GM12878 (cell line): ENCODE data around the gene TGFB1. TPM values are rescaled to one million over a fixed set of nuclear protein-coding genes. Genes with fewer than 3 reads are reported as not detected.

Experiments used
- ATAC-seq: fragments of 200-7000 bp; cut with Tn5 transposase; 3 replicates; pipeline ENCODE4 v1.9.1; 2020; ENCODE audit warnings: mild to moderate bottlenecking, moderate library complexity
- BruUV-seq: library from RNA; stranded (reverse); fragments of 400-500 nt; replicated peaks from 2 replicates; lab custom pipeline; 2021; lab: Mats Ljungman, UMichigan
- CTCF ChIA-PET: fragments of 300-600 bp; sonication (Branson Sonifier 250); formaldehyde crosslinking; extraction: SDS; loops from one replicate; lab custom pipeline; 2021; ENCODE audit warnings: inconsistent platforms; lab: Yijun Ruan, JAX
- POLR2A ChIA-PET: fragments of 350-600 bp; formaldehyde crosslinking; extraction: SDS; loops from one replicate; lab custom pipeline; 2021; ENCODE audit warnings: inconsistent platforms; lab: Charles Lee
- RAD21 ChIA-PET: fragments of 300-600 bp; sonication (Branson Sonifier 250); formaldehyde crosslinking; loops from one replicate; lab custom pipeline; 2023; ENCODE audit warnings: antibody characterized with exemption; ENCODE audit not compliant: unreplicated experiment; lab: Charles Lee
- SMC1A ChIA-PET: fragments of 300-600 bp; sonication (Branson Sonifier 250); formaldehyde crosslinking; loops from one replicate; lab custom pipeline; 2023; ENCODE audit not compliant: unreplicated experiment, uncharacterized antibody; lab: Charles Lee
- DNase-seq: peaks from one replicate; pipeline ENCODE4 v3.0.0-alpha.2; 2011; ENCODE audit warnings: low read depth, low spot score
- FAIRE-seq: peaks from 3 replicates; lab custom pipeline; 2011; peaks lifted over from hg19 to GRCh38; lab: Jason Lieb, UNC
- H2AFZ ChIP-seq: 2 replicates; pipeline ENCODE4 v1.6.0; 2011; ENCODE audit warnings: low read depth, low read length, control low read depth; ENCODE audit not compliant: control insufficient read depth
- H3K27ac ChIP-seq: 2 replicates; pipeline ENCODE4 v1.5.1; 2011; ENCODE audit warnings: control low read depth; ENCODE audit not compliant: control insufficient read depth, insufficient read depth
- H3K27me3 ChIP-seq, 2 experiments: replicated peaks in 1 of 2; 2 replicates each; pipeline versions ENCODE4 v1.6.0 to v1.6.1; 2011; ENCODE audit warnings: low read length in 1 of 2; ENCODE audit not compliant: control insufficient read depth in 2 of 2, insufficient read depth in 2 of 2
- H3K36me3 ChIP-seq, 2 experiments: 2 replicates each; pipeline ENCODE4 v1.5.1; 2011; ENCODE audit warnings: low read length in 1 of 2; ENCODE audit not compliant: control insufficient read depth in 2 of 2, insufficient read depth in 2 of 2
- H3K4me1 ChIP-seq: 2 replicates; pipeline ENCODE4 v1.6.1; 2011; ENCODE audit warnings: mild to moderate bottlenecking, low read length, moderate library complexity, mixed read lengths; ENCODE audit not compliant: control insufficient read depth, insufficient read depth
- H3K4me2 ChIP-seq: 2 replicates; pipeline ENCODE4 v1.6.0; 2011; ENCODE audit warnings: control low read depth; ENCODE audit not compliant: control insufficient read depth, insufficient read depth
- H3K4me3 ChIP-seq: fragments of 200-600 bp; sonication (generic); 2 replicates; pipeline ENCODE4 v1.5.1; 2016
- H3K79me2 ChIP-seq: 2 replicates; pipeline ENCODE4 v1.6.0; 2011; ENCODE audit warnings: low read length; ENCODE audit not compliant: control insufficient read depth, insufficient read depth
- H3K9ac ChIP-seq: 2 replicates; pipeline ENCODE4 v1.8.0; 2011; ENCODE audit warnings: low read length, control low read depth, mixed read lengths; ENCODE audit not compliant: control insufficient read depth, insufficient read depth
- H3K9me3 ChIP-seq: replicated peaks from 3 replicates; pipeline ENCODE4 v1.5.1; 2011; ENCODE audit warnings: mild to moderate bottlenecking, low read length; ENCODE audit not compliant: control insufficient read depth, insufficient read depth
- H4K20me1 ChIP-seq: 2 replicates; pipeline ENCODE4 v1.6.0; 2011; ENCODE audit not compliant: control insufficient read depth, insufficient read depth
- CBFB ChIP-seq: IDR thresholded peaks from 2 replicates; pipeline ENCODE4 v1.6.1; 2016; ENCODE audit warnings: antibody characterized with exemption, low read depth
- CHD4 ChIP-seq: fragments of 200-600 bp; sonication (generic); IDR thresholded peaks from 2 replicates; pipeline ENCODE4 v1.6.1; 2016; ENCODE audit warnings: mild to moderate bottlenecking
- CREB1 ChIP-seq: IDR thresholded peaks from 2 replicates; pipeline ENCODE4 v1.6.1; 2012; ENCODE audit warnings: low read depth, mild to moderate bottlenecking, inconsistent platforms
- CREM ChIP-seq: IDR thresholded peaks from 2 replicates; pipeline ENCODE4 v1.6.1; 2014; ENCODE audit warnings: antibody characterized with exemption, low read depth
- CTCF ChIP-seq, 3 experiments: IDR thresholded peaks in 2 of 3; conservative IDR thresholded peaks in 1 of 3; 2 replicates each; pipeline ENCODE4 v1.5.1; 2011; ENCODE audit warnings: low read depth in 3 of 3, low read length in 3 of 3, mild to moderate bottlenecking in 3 of 3, control low read depth in 2 of 3, moderate library complexity in 2 of 3, inconsistent platforms in 1 of 3, mixed read lengths in 1 of 3; ENCODE audit not compliant: control insufficient read depth in 2 of 3, insufficient read depth in 1 of 3; ENCODE audit errors: extremely low read depth in 1 of 3
- FOS ChIP-seq: IDR thresholded peaks from 3 replicates; pipeline ENCODE4 v1.6.1; 2011; ENCODE audit warnings: borderline replicate concordance; ENCODE audit not compliant: insufficient read length; ENCODE audit errors: extremely low read depth
- IKZF2 ChIP-seq, 2 experiments: fragments of 450-650 bp; IDR thresholded peaks; 2 replicates each; pipeline ENCODE4 v1.6.1; 2017; ENCODE audit warnings: mild to moderate bottlenecking in 2 of 2, moderate library complexity in 2 of 2
- MTA3 ChIP-seq: IDR thresholded peaks from 2 replicates; pipeline ENCODE4 v1.6.1; 2012; ENCODE audit warnings: low read length, inconsistent platforms, borderline replicate concordance
- RAD21 ChIP-seq: IDR thresholded peaks from 2 replicates; pipeline ENCODE4 v1.6.1; 2011; ENCODE audit warnings: mild to moderate bottlenecking, low read depth, low read length, moderate library complexity; ENCODE audit not compliant: insufficient read depth
- RUNX3 ChIP-seq: IDR thresholded peaks from 2 replicates; pipeline ENCODE4 v1.6.1; 2012; ENCODE audit warnings: low read length, inconsistent platforms
- SIX5 ChIP-seq: IDR thresholded peaks from 2 replicates; pipeline ENCODE4 v1.6.1; 2011; ENCODE audit warnings: mild to moderate bottlenecking, low read depth, low read length, moderate library complexity; ENCODE audit not compliant: severe bottlenecking
- SMAD5 ChIP-seq: IDR thresholded peaks from 2 replicates; pipeline ENCODE4 v1.6.1; 2016; ENCODE audit warnings: antibody characterized with exemption, low read depth
- SMC3 ChIP-seq: IDR thresholded peaks from 2 replicates; pipeline ENCODE4 v1.6.1; 2011; ENCODE audit warnings: low read length, improper control_type of control experiment, borderline replicate concordance
- SP1 ChIP-seq: IDR thresholded peaks from one replicate; pipeline ENCODE4 v1.6.1; 2011; ENCODE audit warnings: low read depth, low read length
- SUZ12 ChIP-seq: fragments of 200-600 bp; sonication (generic); IDR thresholded peaks from one replicate; pipeline ENCODE4 v1.6.1; 2018; ENCODE audit warnings: antibody characterized with exemption, mild to moderate bottlenecking; ENCODE audit not compliant: unreplicated experiment
- YY1 ChIP-seq: IDR thresholded peaks from 2 replicates; pipeline ENCODE4 v1.6.1; 2011; ENCODE audit warnings: low read depth, mild to moderate bottlenecking, low read length
- WGBS: methylation state at CpG from one replicate; pipeline ENCODE4 v1.1.6; 2016; ENCODE audit warnings: low lambda C conversion rate; ENCODE audit not compliant: insufficient replicate concordance, insufficient coverage; ENCODE audit errors: missing lambda C conversion rate; 5-methylcytosine and 5-hydroxymethylcytosine counted together
- in situ Hi-C: fragments of 300-500 bp; cut with MboI; formaldehyde crosslinking; loops from 9 replicates; pipeline ENCODE4 v1.14.3; 2018; ENCODE audit warnings: mixed read lengths
- intact Hi-C: fragments of 100-400 bp; cut with micrococcal nuclease; formaldehyde crosslinking; loops from one replicate; pipeline ENCODE4 v1.14.2; 2022; ENCODE audit not compliant: unreplicated experiment
- polyA plus RNA-seq, 11 experiments: library from polyadenylated mRNA; depleted of rRNA in 4 of 11; unstranded in 6 of 11; stranded (reverse) in 5 of 11; fragments of >200 nt; fragmentation: Nextera tagmentation in 4 of 11; fragmentation: Illumina TruSeq in 1 of 11; extraction: Ambion mirVana in 4 of 11; extraction: Trizol in 1 of 11; gene quantifications; 1 replicate in 1 of 11; 2 replicates in 10 of 11; pipeline versions ENCODE4 v1.2.1 to v1.2.3, GENCODE V29; 2011 to 2016; ENCODE audit warnings: inconsistent platforms in 2 of 11, missing spikeins in 2 of 11, low read depth in 1 of 11
- total RNA-seq, 4 experiments: library from RNA; depleted of rRNA in 3 of 4; stranded (reverse); fragments of >200 nt in 3 of 4; fragmentation: Illumina TruSeq in 1 of 4; extraction: Trizol in 1 of 4; gene quantifications; 2 replicates each; pipeline versions ENCODE4 v1.2.1 to v1.2.3, GENCODE V29; 2013 to 2021

The TGFB1 gene
- total and polyA plus RNA-seq, 10 of the 15 experiments (the other 5 are each of a cell fraction or from before 2014, with no cell fraction given): 0.23 to 120 (median 10.9) TPM

DNA sequence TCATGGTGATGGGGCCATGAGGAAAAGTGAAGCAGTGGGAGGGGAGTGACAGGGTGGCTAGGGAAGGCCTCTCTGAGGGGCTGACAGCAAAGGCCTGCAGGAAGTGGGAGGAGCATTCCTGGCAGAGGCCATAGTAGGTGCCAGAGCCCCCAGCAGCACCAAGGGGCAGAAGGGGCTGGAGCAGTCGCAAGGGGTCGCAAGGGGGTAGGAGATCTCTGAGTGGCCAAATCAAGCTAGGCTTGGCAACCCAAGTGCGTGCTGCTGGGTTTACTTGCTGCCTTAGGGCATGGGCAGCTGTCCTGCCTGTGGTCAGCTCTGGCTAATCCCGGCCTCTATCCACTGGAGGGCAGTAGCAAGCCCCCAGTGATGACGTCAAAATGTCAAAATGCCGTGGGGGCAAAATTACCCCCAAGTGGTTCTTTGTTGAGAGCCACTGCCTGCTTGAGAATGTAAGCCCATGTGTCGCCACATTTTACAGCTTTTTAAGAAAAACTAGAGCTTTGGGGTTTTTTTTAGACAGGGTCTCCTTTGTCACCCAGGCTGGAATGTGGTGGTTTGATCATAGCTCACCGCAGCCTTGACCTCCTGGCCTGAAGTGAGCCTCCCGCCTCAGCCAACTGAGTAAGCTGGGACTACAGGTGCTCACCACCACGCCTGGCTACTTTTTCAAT, 32.0 kb downstream of the TGFB1 start:
- no peak for FAIRE-seq
- ChIA-PET POLR2A (no interaction called here), SMC1A (interaction anchor here (1.2 kb wide), 1 partner anchor 14 kb away, joined by 3 read pairs; no protein-coding TSS in a partner anchor), RAD21 (no interaction called here)
- Histone ChIP-seq H4K20me1 (no peaks in the 10 kb centered on the region), H3K4me3 (no peak overlapping the region), H3K27ac (no peak overlapping the region), H3K4me1 (peaks cover 12% of the 10 kb centered on the region), H3K9me3 (no peaks in the 10 kb centered on the region), H3K79me2 (peaks cover under 1% of the 10 kb centered on the region), H2AFZ (no peak overlapping the region), H3K4me2 (no peak overlapping the region), H3K36me3 (peaks cover 16 to 35% of the 10 kb centered on the region in 2 experiments)
- ATAC-seq: peak; percentile 43; the same call in 2 of the 3 replicates
- 80% methylated on average over 10 of the region's 10 CpGs for WGBS
- in situ Hi-C loops: no loop called here
- intact Hi-C loops: no loop called here
- no peak for DNase-seq
- BruUV-seq: no TSS peak
- TF ChIP-seq CBFB: 0 out of 2 replicates have a peak, but pooled peaks have one; percentile 19
- no peak for TF ChIP-seq CHD4
- no peak for TF ChIP-seq SIX5
- peak; percentile 80 for TF ChIP-seq RUNX3
- no peak for TF ChIP-seq SP1
- peak; percentile 86 for TF ChIP-seq CREM
- TF ChIP-seq RAD21: peak; percentile 18; the same call in 1 of the 2 replicates
- no peak for TF ChIP-seq IKZF2 (IDR thresholded peaks at IDR 0.05)
- TF ChIP-seq YY1: 0 out of 2 replicates have a peak, but pooled peaks have one; percentile 33
- TF ChIP-seq SMAD5: no peak
- TF ChIP-seq MTA3: no peak
- peak; percentile 77 for TF ChIP-seq CREB1
- peak; percentile 32 to 50 (median 48) for TF ChIP-seq CTCF (IDR thresholded peaks at IDR 0.05 in 2 of 3, conservative IDR thresholded peaks at IDR 0.05 in 1 of 3; ENCODE audit: control insufficient read depth in 2 of 3, extremely low read depth in 1 of 3, insufficient read depth in 1 of 3, low read depth in 3 of 3, low read length in 3 of 3)
- TF ChIP-seq SUZ12: no peak
- TF ChIP-seq FOS: no peak
- peak; percentile 27; the same call in 1 of the 2 replicates for TF ChIP-seq SMC3
- TF ChIP-seq, all 136 proteins: peak for 8
- Histone ChIP-seq H3K9ac (no peak overlapping the region), H3K27me3 (no peaks in the 10 kb centered on the region)
- CTCF ChIA-PET: interaction anchor here (0.6 to 1.8 kb wide), 5 partner anchors 9 to 126 kb away, joined by 3 to 5 read pairs (median 3); no protein-coding TSS in a partner anchor
